Right cardiac atrium (tissue), 5 donors: Measurements from ENCODE around the gene NIN. TPM values are rescaled to one million over a fixed set of nuclear protein-coding genes. Genes with fewer than 3 reads are reported as not detected.

Source experiments
- ATAC-seq, 2 donors: fragments of 200-7000 bp; cut with Tn5 transposase; one replicate each; pipeline versions ENCODE4 v1.8.0 to v1.9.1; 2020; ENCODE audit warnings: moderate library complexity in 2 of 2, mild to moderate bottlenecking in 1 of 2
- DNase-seq, 3 donors: peaks; one replicate each; pipeline ENCODE4 v3.0.0-alpha.2; 2020
- H3K27ac ChIP-seq: one replicate; pipeline ENCODE4 v1.5.1; 2013; ENCODE audit warnings: mild to moderate bottlenecking, low read length, control low read depth, moderate library complexity
- H3K27me3 ChIP-seq: one replicate; pipeline ENCODE4 v1.6.1; 2013; ENCODE audit not compliant: control insufficient read depth, insufficient read depth
- H3K4me1 ChIP-seq: one replicate; pipeline ENCODE4 v1.6.1; 2013; ENCODE audit warnings: low read length; ENCODE audit not compliant: control insufficient read depth, insufficient read depth
- H3K4me3 ChIP-seq: one replicate; pipeline ENCODE4 v1.5.1; 2013; ENCODE audit warnings: low read length, control low read depth
- H3K9me3 ChIP-seq: one replicate; pipeline ENCODE4 v1.6.1; 2013; ENCODE audit warnings: low read length; ENCODE audit not compliant: control insufficient read depth
- WGBS: extraction: QIAGEN DNeasy Blood & Tissue Kit; methylation state at CpG from one replicate; pipeline ENCODE4 v1.1.7; 2013; 5-methylcytosine and 5-hydroxymethylcytosine counted together
- intact Hi-C, 4 donors: fragments of 100-400 bp; cut with DNase I; formaldehyde crosslinking; loops; one replicate each; pipeline versions ENCODE4 v1.11.0 to v1.14.0; 2022 to 2023
- polyA plus RNA-seq: library from polyadenylated mRNA; stranded (reverse); fragments of 200-250 nt; gene quantifications from one replicate; pipeline ENCODE4 v1.2.3, GENCODE V29; 2013
- total RNA-seq, 4 donors: library from RNA; stranded (reverse); fragmentation: NEBNext Ultra II Directional; extraction: Animal tissue kit (Norgen Biotek cat#: 25700); gene quantifications; one replicate each; pipeline ENCODE4 v1.2.1, GENCODE V29; 2021
- donor health status: healthy with polysubstance abuse.
- donor health status: DM: no; HTN: yes; CAD: no.
- donor health status: DM: no; HTN: no; CAD: no.
- donor health status: DM: no; HTN: yes; CAD: no; lungs with severe emphysema.
- donor health status: DM: yes; HTN: yes; CAD: no.

Gene NIN
- total and polyA plus RNA-seq, 5 donors = 24.4 to 53.2 (median 45.8) TPM

GRCh38 chr14:50839048-50839447 is 8.1 kb upstream of the NIN start:
- no peak overlapping the region for H3K4me3 ChIP-seq
- no peak for DNase-seq
- WGBS = 18% methylated on average over 1 of the region's 1 CpG
- no peaks in the 10 kb centered on the region for H3K4me1 ChIP-seq
- no peak for ATAC-seq
- intact Hi-C loops = no loop called here
- no peaks in the 10 kb centered on the region for H3K27me3 ChIP-seq
- no peaks in the 10 kb centered on the region for H3K9me3 ChIP-seq
- H3K27ac ChIP-seq = no peak overlapping the region

GRCh38 chr14:50837850-50838470 is 7.0 kb upstream of the NIN start:
- intact Hi-C loops = no loop called here
- 88% methylated on average over 2 of the region's 2 CpGs for WGBS
- Histone ChIP-seq H3K4me3 (no peak overlapping the region), H3K9me3 (no peaks in the 10 kb centered on the region), H3K27me3 (no peaks in the 10 kb centered on the region), H3K4me1 (no peaks in the 10 kb centered on the region), H3K27ac (no peak overlapping the region)
- DNase-seq = no peak
- ATAC-seq = no peak

- Histone ChIP-seq H3K4me1 (no peaks in the 10 kb centered on the region), H3K9me3 (no peaks in the 10 kb centered on the region), H3K27ac (no peak overlapping the region), H3K4me3 (no peak overlapping the region), H3K27me3 (no peaks in the 10 kb centered on the region)
- no peak for ATAC-seq
- WGBS = 90% methylated on average over 10 of the region's 10 CpGs
- DNase-seq = no peak
- intact Hi-C loops = no loop called here
Observed at GRCh38 chr14:50837271-50837670, 6.3 kb upstream of the NIN start.

GRCh38 chr14:50836515-50836914 is 5.6 kb upstream of the NIN start:
- Histone ChIP-seq H3K4me3 (no peak overlapping the region), H3K4me1 (peaks cover 4% of the 10 kb centered on the region), H3K9me3 (no peaks in the 10 kb centered on the region), H3K27me3 (no peaks in the 10 kb centered on the region), H3K27ac (no peak overlapping the region)
- intact Hi-C loops = no loop called here
- 94% methylated on average over 5 of the region's 5 CpGs for WGBS
- no peak for DNase-seq
- no peak for ATAC-seq

GRCh38 chr14:50835280-50835679 is 4.3 kb upstream of the NIN start:
- ATAC-seq (no peak), DNase-seq (no peak)
- Histone ChIP-seq H3K9me3 (no peaks in the 10 kb centered on the region), H3K27ac (no peak overlapping the region), H3K4me1 (peaks cover 4% of the 10 kb centered on the region), H3K4me3 (no peak overlapping the region), H3K27me3 (no peaks in the 10 kb centered on the region)
- intact Hi-C loops = no loop called here
- 46% methylated on average over 2 of the region's 2 CpGs for WGBS

- H3K4me1 ChIP-seq = peaks cover 4% of the 10 kb centered on the region
- DNase-seq = no peak
- no peak overlapping the region for H3K4me3 ChIP-seq
- no peak for ATAC-seq
- WGBS = 83% methylated on average over 5 of the region's 5 CpGs
- no peak overlapping the region for H3K27ac ChIP-seq
- no peaks in the 10 kb centered on the region for H3K27me3 ChIP-seq
- intact Hi-C loops = no loop called here
- H3K9me3 ChIP-seq = no peaks in the 10 kb centered on the region
Observed at GRCh38 chr14:50834802-50835276, 3.9 kb upstream of the NIN start.

- Histone ChIP-seq H3K4me3 (no peak overlapping the region), H3K4me1 (peaks cover 4% of the 10 kb centered on the region), H3K27ac (no peak overlapping the region), H3K9me3 (no peaks in the 10 kb centered on the region), H3K27me3 (no peaks in the 10 kb centered on the region)
- intact Hi-C loops = no loop called here
- DNase-seq (no peak), ATAC-seq (no peak)
- 94% methylated on average over 6 of the region's 6 CpGs for WGBS
Observed at GRCh38 chr14:50832935-50833630, 2.1 kb upstream of the NIN start.

GRCh38 chr14:50831726-50832168 is 785 bp upstream of the NIN start:
- Histone ChIP-seq H3K9me3 (no peaks in the 10 kb centered on the region), H3K27ac (peak overlapping the region; percentile 73), H3K4me1 (peaks cover 4% of the 10 kb centered on the region), H3K4me3 (peak overlapping the region; percentile 97), H3K27me3 (no peaks in the 10 kb centered on the region)
- no peak for DNase-seq
- intact Hi-C loops = no loop called here
- 6% methylated on average over 10 of the region's 10 CpGs for WGBS
- ATAC-seq = no peak

GRCh38 chr14:50830044-50830931 is 674 bp downstream of the NIN start:
- H3K27me3 ChIP-seq = no peaks in the 10 kb centered on the region
- intact Hi-C loops = no loop called here
- H3K27ac ChIP-seq = peak overlapping the region; percentile 97
- ATAC-seq (peak; percentile 64 to 66), DNase-seq (peak; percentile 48 to 85 (median 80))
- peak overlapping the region; percentile 97 for H3K4me3 ChIP-seq
- under 1% methylated on average over 92 of the region's 93 CpGs for WGBS
- H3K4me1 ChIP-seq = peaks cover 4% of the 10 kb centered on the region
- H3K9me3 ChIP-seq = no peaks in the 10 kb centered on the region

GRCh38 chr14:50829489-50830043 is 1.4 kb downstream of the NIN start:
- H3K27me3 ChIP-seq = no peaks in the 10 kb centered on the region
- H3K27ac ChIP-seq = peak overlapping the region; percentile 50
- peaks cover 4% of the 10 kb centered on the region for H3K4me1 ChIP-seq
- intact Hi-C loops = no loop called here
- DNase-seq (no peak), ATAC-seq (no peak)
- H3K4me3 ChIP-seq = peak overlapping the region; percentile 97
- H3K9me3 ChIP-seq = no peaks in the 10 kb centered on the region
- 18% methylated on average over 14 of the region's 14 CpGs for WGBS
